GM12874 (cell line): ENCODE results near the gene LRCOL1.

ENCODE experiments used
- TF ChIP-seq, protein P1 (sequence below): IDR thresholded peaks from 2 replicates; pipeline ENCODE4 v1.5.1; 2011; ENCODE audit warnings: low read depth, mild to moderate bottlenecking, control low read depth, low read length, moderate library complexity; ENCODE audit not compliant: insufficient read depth

The LRCOL1 gene

GRCh38 chr12:132563911-132564310, 46.5 kb downstream of the LRCOL1 start:
- TF ChIP-seq, protein P1, sequence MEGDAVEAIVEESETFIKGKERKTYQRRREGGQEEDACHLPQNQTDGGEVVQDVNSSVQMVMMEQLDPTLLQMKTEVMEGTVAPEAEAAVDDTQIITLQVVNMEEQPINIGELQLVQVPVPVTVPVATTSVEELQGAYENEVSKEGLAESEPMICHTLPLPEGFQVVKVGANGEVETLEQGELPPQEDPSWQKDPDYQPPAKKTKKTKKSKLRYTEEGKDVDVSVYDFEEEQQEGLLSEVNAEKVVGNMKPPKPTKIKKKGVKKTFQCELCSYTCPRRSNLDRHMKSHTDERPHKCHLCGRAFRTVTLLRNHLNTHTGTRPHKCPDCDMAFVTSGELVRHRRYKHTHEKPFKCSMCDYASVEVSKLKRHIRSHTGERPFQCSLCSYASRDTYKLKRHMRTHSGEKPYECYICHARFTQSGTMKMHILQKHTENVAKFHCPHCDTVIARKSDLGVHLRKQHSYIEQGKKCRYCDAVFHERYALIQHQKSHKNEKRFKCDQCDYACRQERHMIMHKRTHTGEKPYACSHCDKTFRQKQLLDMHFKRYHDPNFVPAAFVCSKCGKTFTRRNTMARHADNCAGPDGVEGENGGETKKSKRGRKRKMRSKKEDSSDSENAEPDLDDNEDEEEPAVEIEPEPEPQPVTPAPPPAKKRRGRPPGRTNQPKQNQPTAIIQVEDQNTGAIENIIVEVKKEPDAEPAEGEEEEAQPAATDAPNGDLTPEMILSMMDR = no peak

GRCh38 chr12:132562489-132563021, 47.8 kb downstream of the LRCOL1 start:
- TF ChIP-seq, protein P1 = no peak

DNA sequence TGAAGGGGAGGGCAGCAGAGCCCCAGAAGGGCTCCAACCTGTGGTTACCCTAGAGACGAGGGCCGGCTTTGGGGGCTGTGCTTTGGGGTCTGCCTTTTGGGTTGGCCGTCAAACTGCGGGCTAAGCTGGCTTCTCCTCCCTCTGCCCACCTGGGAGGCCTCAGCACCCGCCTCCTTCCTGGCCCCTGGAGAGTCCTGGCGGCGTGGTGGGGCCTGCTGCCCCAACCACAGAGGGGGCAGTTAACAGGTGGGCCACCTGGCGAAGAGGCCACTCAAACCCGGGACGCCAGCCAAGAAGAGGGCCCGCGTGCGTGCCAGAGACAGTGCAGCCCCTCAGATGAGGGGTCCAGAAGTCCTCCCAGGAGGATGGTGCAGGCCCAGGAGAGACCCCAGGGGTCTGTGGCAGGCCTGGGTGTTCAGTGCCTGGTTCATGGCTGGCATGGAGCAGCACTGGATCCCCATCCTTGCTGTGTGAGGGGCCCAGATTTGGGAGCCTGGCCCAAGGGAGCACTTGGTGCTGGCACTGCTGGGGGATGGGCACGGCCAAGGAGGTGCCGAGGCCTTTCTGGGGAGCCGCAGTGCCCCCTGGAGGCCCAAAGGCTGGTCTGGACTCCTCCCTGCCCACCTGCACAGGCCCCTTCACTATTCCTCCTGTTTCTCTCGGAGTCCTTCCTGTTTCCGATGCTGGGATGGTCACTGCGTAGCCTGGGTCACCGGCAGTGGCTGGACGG, 48.8 kb downstream of the LRCOL1 start:
- TF ChIP-seq, protein P1 = peak; percentile 57

GRCh38 chr12:132560614-132561426, 49.6 kb downstream of the LRCOL1 start:
- TF ChIP-seq, protein P1 = peak; percentile 89

DNA sequence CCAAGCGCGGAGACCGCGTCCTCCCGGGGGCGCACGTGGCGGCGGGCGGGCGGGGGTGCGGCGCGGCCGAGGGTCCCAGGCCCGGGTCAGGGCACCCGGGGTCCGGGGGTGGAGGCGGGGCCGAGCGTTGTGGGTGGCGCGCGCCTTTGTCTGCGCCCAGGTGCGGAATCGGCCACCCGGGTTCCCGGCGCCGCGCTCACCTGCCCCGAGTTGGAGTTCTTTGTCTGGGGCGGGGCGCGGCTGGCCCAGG, 50.1 kb downstream of the LRCOL1 start:
- TF ChIP-seq, protein P1 = no peak

GRCh38 chr12:132559652-132560363, 50.6 kb downstream of the LRCOL1 start:
- TF ChIP-seq, protein P1 = no peak
